IMR-90 (cell line): Measurements from ENCODE around the gene TESK2. TPM values are rescaled to one million over a fixed set of nuclear protein-coding genes. Genes with fewer than 3 reads are reported as not detected.

Source experiments
- ATAC-seq: fragments of 200-7000 bp; cut with Tn5 transposase; 2 replicates; pipeline ENCODE4 v1.9.1; 2020; ENCODE audit warnings: low read depth, mild to moderate bottlenecking, moderate library complexity
- BruUV-seq: library from RNA; stranded (reverse); fragments of 400-500 nt; replicated peaks from 2 replicates; lab custom pipeline; 2021; lab: Mats Ljungman, UMichigan
- CTCF ChIA-PET: fragments of 300-600 bp; formaldehyde crosslinking; extraction: SDS; loops from one replicate; lab custom pipeline; 2021; ENCODE audit warnings: antibody characterized with exemption; lab: Yijun Ruan, JAX
- POLR2A ChIA-PET: fragments of 300-600 bp; sonication (Branson Sonifier 250); formaldehyde crosslinking; loops from one replicate; lab custom pipeline; 2022; ENCODE audit warnings: antibody characterized with exemption; ENCODE audit not compliant: unreplicated experiment; lab: Charles Lee
- DNase-seq: peaks from one replicate; pipeline ENCODE4 v3.0.0; 2013
- H2AFZ ChIP-seq: replicated peaks from 2 replicates; pipeline ENCODE3; 2013; ENCODE audit warnings: low read length, mild to moderate bottlenecking; ENCODE audit not compliant: poor library complexity
- H2AK5ac ChIP-seq: 2 replicates; pipeline ENCODE4 v1.6.1; 2013; ENCODE audit warnings: low read depth, low read length, inconsistent platforms
- H2AK9ac ChIP-seq: replicated peaks from 2 replicates; pipeline ENCODE3; 2013; ENCODE audit warnings: mild to moderate bottlenecking, low read depth, low read length, moderate library complexity; ENCODE audit not compliant: poor library complexity
- H2BK120ac ChIP-seq: 2 replicates; pipeline ENCODE4 v1.6.1; 2013; ENCODE audit warnings: low read depth, low read length, inconsistent platforms
- H2BK15ac ChIP-seq: 3 replicates; pipeline ENCODE4 v1.6.1; 2013; ENCODE audit warnings: low read depth, low read length, inconsistent platforms
- H2BK20ac ChIP-seq: 2 replicates; pipeline ENCODE4 v1.6.1; 2013; ENCODE audit warnings: low read depth, mild to moderate bottlenecking, inconsistent platforms, low read length, moderate library complexity
- H2BK5ac ChIP-seq: 2 replicates; pipeline ENCODE4 v1.6.1; 2013; ENCODE audit warnings: mild to moderate bottlenecking, low read depth, low read length, inconsistent platforms; ENCODE audit not compliant: poor library complexity, severe bottlenecking
- H3K14ac ChIP-seq: replicated peaks from 2 replicates; pipeline ENCODE4 v1.6.1; 2013; ENCODE audit warnings: low read depth, low read length, inconsistent platforms
- H3K18ac ChIP-seq: 2 replicates; pipeline ENCODE4 v1.6.1; 2013; ENCODE audit warnings: low read depth, low read length, control low read depth
- H3K23ac ChIP-seq: 2 replicates; pipeline ENCODE4 v1.6.1; 2013; ENCODE audit warnings: low read depth, low read length, inconsistent platforms
- H3K27ac ChIP-seq: 2 replicates; pipeline ENCODE4 v1.5.1; 2013; ENCODE audit warnings: mild to moderate bottlenecking, control low read depth, low read length; ENCODE audit not compliant: insufficient read depth
- H3K27me3 ChIP-seq: 2 replicates; pipeline ENCODE4 v1.6.1; 2013; ENCODE audit warnings: low read length; ENCODE audit not compliant: control insufficient read depth, insufficient read depth
- H3K36me3 ChIP-seq: 2 replicates; pipeline ENCODE4 v1.6.1; 2013; ENCODE audit warnings: low read length, mixed read lengths; ENCODE audit not compliant: control insufficient read depth, insufficient read depth
- H3K4ac ChIP-seq: 2 replicates; pipeline ENCODE4 v1.6.1; 2013; ENCODE audit warnings: low read depth, low read length, inconsistent platforms
- H3K4me1 ChIP-seq: 2 replicates; pipeline ENCODE4 v1.6.1; 2013; ENCODE audit warnings: low read length, mixed read lengths; ENCODE audit not compliant: control insufficient read depth, insufficient read depth
- H3K4me2 ChIP-seq: 2 replicates; pipeline ENCODE4 v1.6.1; 2013; ENCODE audit warnings: low read depth, mild to moderate bottlenecking, control low read depth, low read length, moderate library complexity
- H3K4me3 ChIP-seq: 2 replicates; pipeline ENCODE4 v1.5.1; 2013; ENCODE audit warnings: low read depth, mild to moderate bottlenecking, control low read depth, low read length, moderate library complexity; ENCODE audit not compliant: insufficient read depth
- H3K56ac ChIP-seq: 2 replicates; pipeline ENCODE4 v1.6.1; 2013; ENCODE audit warnings: low read length, inconsistent platforms; ENCODE audit not compliant: insufficient read depth; ENCODE audit errors: extremely low read depth
- H3K79me1 ChIP-seq, 2 experiments: 2 replicates each; pipeline ENCODE4 v1.6.1; 2013; ENCODE audit warnings: low read length in 2 of 2, inconsistent platforms in 1 of 2, low read depth in 1 of 2
- H3K9ac ChIP-seq: 2 replicates; pipeline ENCODE4 v1.6.1; 2013; ENCODE audit warnings: low read depth, low read length, control low read depth
- H3K9me1 ChIP-seq: 2 replicates; pipeline ENCODE4 v1.6.1; 2013; ENCODE audit warnings: low read length, inconsistent platforms; ENCODE audit not compliant: insufficient read depth
- H3K9me3 ChIP-seq: 2 replicates; pipeline ENCODE4 v1.6.1; 2013; ENCODE audit warnings: low read length; ENCODE audit not compliant: control insufficient read depth, insufficient read depth
- H4K20me1 ChIP-seq: 2 replicates; pipeline ENCODE4 v1.6.1; 2013; ENCODE audit warnings: low read length, inconsistent platforms; ENCODE audit not compliant: insufficient read depth
- H4K5ac ChIP-seq: 2 replicates; pipeline ENCODE4 v1.6.1; 2013; ENCODE audit warnings: mild to moderate bottlenecking, low read depth, low read length, control low read depth
- H4K8ac ChIP-seq, 2 experiments: 2 replicates each; pipeline ENCODE4 v1.6.1; 2013; ENCODE audit warnings: low read depth in 2 of 2, low read length in 2 of 2, control low read depth in 1 of 2, inconsistent platforms in 1 of 2
- H4K91ac ChIP-seq: 2 replicates; pipeline ENCODE4 v1.6.1; 2013; ENCODE audit warnings: low read depth, low read length, inconsistent platforms; ENCODE audit not compliant: insufficient read depth
- MXI1 ChIP-seq: IDR thresholded peaks from 2 replicates; pipeline ENCODE4 v1.6.1; 2012; ENCODE audit warnings: low read depth, mild to moderate bottlenecking, low read length, moderate library complexity, borderline replicate concordance
- NFE2L2 ChIP-seq: fragments of 150-350 bp; IDR thresholded peaks from 2 replicates; pipeline ENCODE4 v1.6.1; 2016; ENCODE audit warnings: low read depth, mild to moderate bottlenecking, low read length
- WGBS, 2 experiments: methylation state at CpG; one replicate each; pipeline versions ENCODE4 v1.1.5 to v1.1.7; 2013; ENCODE audit warnings: missing lambda C conversion rate in 2 of 2; ENCODE audit not compliant: insufficient read length in 1 of 2; ENCODE audit errors: extremely low coverage in 2 of 2; 5-methylcytosine and 5-hydroxymethylcytosine counted together
- dilution Hi-C: fragments of 300-500 bp; cut with HindIII; formaldehyde crosslinking; loops from one replicate; pipeline ENCODE4 v1.14.3; 2018; ENCODE audit warnings: low sequenced_read_pairs; ENCODE audit not compliant: unreplicated experiment
- in situ Hi-C: fragments of 300-500 bp; cut with MboI; formaldehyde crosslinking; loops from 3 replicates; pipeline ENCODE4 v1.14.3; 2019; ENCODE audit warnings: low sequenced_read_pairs, inconsistent platforms, mixed read lengths
- intact Hi-C: fragments of 100-400 bp; cut with micrococcal nuclease; formaldehyde crosslinking; loops from 2 replicates; pipeline ENCODE4 v1.10.0; 2022
- polyA plus RNA-seq, 3 experiments: library from polyadenylated mRNA; depleted of rRNA; stranded (reverse); fragments of >200 nt; gene quantifications; 2 replicates each; pipeline ENCODE4 v1.2.3, GENCODE V29; 2012; ENCODE audit warnings: low replicate concordance in 1 of 3
- total RNA-seq: library from RNA; depleted of rRNA; stranded (reverse); fragments of >200 nt; gene quantifications from 2 replicates; pipeline ENCODE4 v1.2.3, GENCODE V29; 2012

The TESK2 gene
- total and polyA plus RNA-seq, 2 of the 4 experiments (the other 2 are of a cell fraction): 0.90 to 1.3 TPM

DNA sequence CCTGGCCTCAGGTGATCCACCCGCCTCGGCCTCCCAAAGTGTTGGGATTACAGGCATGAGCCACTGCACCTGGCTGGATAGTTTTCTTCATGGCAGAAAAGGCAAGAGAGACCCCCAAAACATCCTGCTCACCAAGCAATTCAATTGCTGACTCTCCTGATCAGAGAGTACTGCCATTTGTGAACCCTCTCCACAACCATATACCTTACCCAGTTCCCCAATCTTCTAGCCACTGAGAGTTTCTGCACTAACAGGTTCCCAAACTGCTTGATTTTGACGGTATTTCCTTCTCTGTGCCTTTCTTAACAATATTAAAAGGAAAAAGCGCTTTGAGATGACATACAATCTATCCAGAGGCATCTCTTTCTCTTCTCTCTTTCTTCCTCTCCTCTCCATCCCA lies 110.8 kb downstream of the TESK2 start:
- no peak overlapping the region for H3K27ac ChIP-seq
- H3K18ac ChIP-seq: no peak overlapping the region
- dilution Hi-C loops: no loop called here
- in situ Hi-C loops: no loop called here
- H2AK9ac ChIP-seq: no peak overlapping the region
- no peak overlapping the region for H2BK120ac ChIP-seq
- TF ChIP-seq MXI1 (no peak), NFE2L2 (no peak)
- no peak overlapping the region for H3K14ac ChIP-seq
- H3K4me3 ChIP-seq: no peak overlapping the region
- no TSS peak for BruUV-seq
- no peaks in the 10 kb centered on the region for H3K9me3 ChIP-seq
- H3K9me1 ChIP-seq: peaks cover 4% of the 10 kb centered on the region; the same call in 1 of the 2 replicates
- no peak overlapping the region for H3K56ac ChIP-seq
- H4K91ac ChIP-seq: no peak overlapping the region
- no peak overlapping the region for H3K4me2 ChIP-seq
- WGBS, 2 experiments: no CpG with 5 or more reads among the region's 4 CpGs
- intact Hi-C loops: no loop called here
- POLR2A ChIA-PET: no interaction called here
- no peak overlapping the region for H2BK15ac ChIP-seq
- H3K36me3 ChIP-seq: no peaks in the 10 kb centered on the region
- H3K27me3 ChIP-seq: no peaks in the 10 kb centered on the region
- no peak overlapping the region for H4K5ac ChIP-seq
- H3K4ac ChIP-seq: no peak overlapping the region
- H3K23ac ChIP-seq: no peak overlapping the region
- H2BK5ac ChIP-seq: no peak overlapping the region
- H2BK20ac ChIP-seq: no peak overlapping the region
- no peak overlapping the region for H2AFZ ChIP-seq
- DNase-seq: no peak
- ATAC-seq: no peak
- CTCF ChIA-PET: no interaction called here
- H4K8ac ChIP-seq: no peak overlapping the region
- H3K79me1 ChIP-seq: no peaks in the 10 kb centered on the region
- no peak overlapping the region for H2AK5ac ChIP-seq
- no peak overlapping the region for H3K9ac ChIP-seq
- no peaks in the 10 kb centered on the region for H4K20me1 ChIP-seq
- no peaks in the 10 kb centered on the region; the same call in 1 of the 2 replicates for H3K4me1 ChIP-seq
